ENCODE measurements around the gene TCF7L1. TPM values are rescaled to one million over a fixed set of nuclear protein-coding genes. Genes with fewer than 3 reads are reported as not detected.

The TCF7L1 gene
- total and polyA plus RNA-seq, 2 donors (not counting 3 experiments of a cell fraction or from before 2014, with no cell fraction given) = 9.6 to 17.4 TPM

- Histone ChIP-seq H3K9me3 (replicated peaks; ENCODE audit: control insufficient read depth, insufficient read depth, low read length) (no peaks in the 10 kb centered on the region), H3K79me2 (ENCODE audit: control insufficient read depth, insufficient read depth, low read length) (no peaks in the 10 kb centered on the region), H4K20me1 (replicated peaks; ENCODE audit: control insufficient read depth, extremely low read depth, insufficient read depth, low read length) (no peaks in the 10 kb centered on the region), H3K9me1 (replicated peaks; ENCODE audit: control insufficient read depth, extremely low read depth, insufficient read depth, low read length) (no peaks in the 10 kb centered on the region), H3K27me3 (ENCODE audit: control insufficient read depth in 2 of 2, insufficient read depth in 2 of 2, low read length in 2 of 2) (no peaks in the 10 kb centered on the region), H2AFZ (ENCODE audit: low read depth, low read length) (no peak overlapping the region), H3K4me1 (ENCODE audit: control insufficient read depth, extremely low read depth, insufficient read depth, low read length) (peaks cover under 1% of the 10 kb centered on the region), H3K4me2 (ENCODE audit: insufficient read depth, low read length) (no peak overlapping the region), H3K4me3 (replicated peaks in 1 of 3; ENCODE audit: insufficient read depth in 1 of 3, low read depth in 1 of 3, low read length in 3 of 3) (no peak overlapping the region), H3K36me3 (ENCODE audit: control insufficient read depth in 2 of 2, extremely low read depth in 1 of 2, insufficient read depth in 2 of 2, low read length in 2 of 2) (no peaks in the 10 kb centered on the region), H3K9ac (replicated peaks; ENCODE audit: extremely low read depth, insufficient read depth, low read length) (no peak overlapping the region), H3K27ac (ENCODE audit: insufficient read depth, low read depth, low read length) (no peak overlapping the region)
- no TSS peak for BruUV-seq (replicated peaks)
- dilution Hi-C loops (cut with MboI; ENCODE audit: extremely low pct_ligation_motif_present, low sequenced_read_pairs) = no loop called here
- CTCF ChIA-PET = interaction anchor here (2.1 to 2.6 kb wide), 2 partner anchors 10 to 13 kb away, joined by 6 to 13 read pairs; no protein-coding TSS in a partner anchor
- intact Hi-C loops (cut with micrococcal nuclease) = no loop called here
- POLR2A ChIA-PET = no interaction called here
- no peak for FAIRE-seq
- TF ChIP-seq POLR2A (IDR thresholded peaks at IDR 0.05; ENCODE audit: low read depth, low read length) = no peak
- TF ChIP-seq EZH2 (IDR thresholded peaks at IDR 0.05; ENCODE audit: borderline replicate concordance, low read depth, low read length, severe bottlenecking) = no peak
- no peak for TF ChIP-seq MAX (IDR thresholded peaks at IDR 0.05; ENCODE audit: insufficient read depth, insufficient read length)
- TF ChIP-seq CTCF (IDR thresholded peaks at IDR 0.05; ENCODE audit: extremely low read depth in 1 of 2, insufficient read depth in 1 of 2, low read depth in 1 of 2, low read length in 2 of 2) = no peak
- no peak for TF ChIP-seq GATA2 (IDR thresholded peaks at IDR 0.05; ENCODE audit: insufficient read depth, insufficient read length, low read depth, low read length)
- no peak for TF ChIP-seq JUN (IDR thresholded peaks at IDR 0.05; ENCODE audit: borderline replicate concordance, insufficient read depth, insufficient read length, low read depth)
- TF ChIP-seq MYC (IDR thresholded peaks at IDR 0.05; ENCODE audit: low read depth, low read length) = no peak
- TF ChIP-seq POLR2AphosphoS5 (IDR thresholded peaks at IDR 0.05; ENCODE audit: insufficient read depth, low read depth, low read length) = no peak
- TF ChIP-seq FOS (IDR thresholded peaks at IDR 0.05; ENCODE audit: borderline replicate concordance, insufficient read depth, low read length) = no peak
- no peak for DNase-seq (ENCODE audit: low read depth, low spot score)
These were observed 36.4 kb downstream of the TCF7L1 start for GRCh38 chr2:85169581-85169980.

Measured in endothelial cell of umbilical vein (primary cell).